ENCODE data around the gene RPS6KA2.

The RPS6KA2 gene

DNA sequence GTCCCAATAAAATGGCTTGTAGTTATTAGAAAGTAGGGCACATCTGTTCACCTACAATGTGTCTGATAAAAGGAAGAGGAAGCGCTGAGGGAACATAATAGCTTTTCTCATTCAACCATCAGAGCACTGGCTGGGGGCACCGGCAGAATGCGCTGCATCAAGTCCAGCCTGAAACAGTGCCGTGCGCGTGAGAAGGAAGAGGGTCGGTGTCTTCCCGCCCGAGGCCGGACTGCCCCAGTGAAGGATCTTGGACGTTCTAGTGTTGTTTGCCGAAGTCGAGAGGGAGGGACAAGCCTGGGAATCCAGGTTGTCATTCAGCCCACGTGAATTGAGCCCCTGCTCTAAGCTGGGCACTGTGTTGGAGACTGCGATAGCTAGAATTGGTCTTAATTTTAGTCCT is 182.6 kb downstream of the RPS6KA2 start:
- DNase-seq (ENCODE audit: low spot score), result no peak

DNA sequence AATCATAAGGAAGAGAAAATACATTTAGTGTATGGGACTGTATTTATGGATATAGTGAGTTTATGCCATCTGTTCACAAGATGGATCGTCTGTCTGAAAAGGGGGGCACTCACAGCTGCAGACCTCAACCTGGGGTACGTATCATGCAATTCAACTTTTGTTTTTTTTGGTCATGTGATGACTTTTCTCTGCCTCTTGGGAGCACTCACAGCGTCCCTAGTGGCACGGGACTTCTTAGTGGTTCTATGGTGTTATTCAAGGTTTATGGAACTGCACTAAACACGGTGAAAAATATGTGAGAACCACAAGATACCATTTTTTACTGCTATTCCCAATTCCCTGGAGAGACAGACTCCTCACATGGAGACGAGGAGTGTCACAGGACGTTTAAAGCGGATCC is 183.9 kb downstream of the RPS6KA2 start:
- no peak for DNase-seq (ENCODE audit: low spot score)

DNA sequence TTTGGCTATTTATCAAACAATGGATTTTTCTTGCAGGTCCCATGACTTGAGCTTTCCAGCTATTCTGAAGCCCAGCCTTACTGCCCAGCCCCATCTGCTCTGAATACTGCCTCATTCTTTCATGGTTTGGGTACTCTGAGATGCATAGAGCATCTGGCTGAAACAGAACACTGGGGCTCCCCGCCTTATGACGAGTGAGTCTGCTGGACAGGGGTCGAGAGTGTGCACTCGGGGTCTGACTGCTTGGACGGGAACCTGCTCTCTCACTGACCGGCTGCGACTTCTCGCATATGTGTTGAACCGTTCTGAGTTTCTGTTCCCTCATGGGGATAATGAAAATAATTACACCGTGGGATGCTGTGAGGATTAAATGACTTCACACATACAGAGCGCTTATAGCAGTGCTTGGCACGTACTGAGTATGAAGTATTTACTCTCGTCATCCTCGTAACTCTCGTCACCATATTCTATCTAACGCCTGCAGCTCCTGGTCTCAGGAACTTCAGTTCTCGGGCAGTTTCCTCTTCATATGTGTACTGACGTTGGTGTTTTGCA is 184.8 kb downstream of the RPS6KA2 start:
- DNase-seq (ENCODE audit: low spot score), result no peak

DNA sequence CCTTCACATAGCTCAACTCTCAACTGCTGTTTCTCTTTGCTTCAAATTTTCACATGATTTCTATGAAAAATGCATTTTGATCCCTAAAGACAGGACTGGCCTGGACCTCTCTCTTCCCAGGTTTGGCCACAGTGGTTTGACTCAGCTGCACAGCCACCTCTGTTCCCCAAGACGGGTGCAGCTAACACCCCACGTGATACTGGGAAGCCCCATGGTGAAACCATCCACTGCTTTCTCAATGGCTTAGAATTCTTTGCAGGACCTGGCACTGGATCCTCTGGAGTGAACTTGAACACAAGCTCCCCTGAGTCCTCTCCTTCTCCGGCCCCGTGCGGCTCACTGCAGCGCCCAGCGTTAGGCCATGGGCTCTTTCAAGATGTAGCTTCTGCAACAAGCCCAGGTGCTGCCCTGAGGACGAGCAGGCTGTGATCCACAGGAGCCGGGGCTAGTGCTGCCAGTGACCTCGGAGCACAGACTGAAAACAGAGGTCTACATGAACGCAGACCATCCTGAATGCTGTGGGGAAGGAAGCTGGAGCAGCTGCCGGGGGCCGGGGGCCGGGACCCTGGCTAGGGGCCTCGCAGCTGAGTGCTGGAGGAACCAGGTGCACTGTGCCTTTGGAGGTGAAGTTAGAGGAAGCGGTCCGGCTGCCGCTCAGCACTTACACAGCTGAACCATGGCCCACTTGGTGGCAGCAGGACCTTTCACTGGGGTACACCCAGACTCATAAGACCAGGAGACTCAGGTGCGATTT is 185.5 kb downstream of the RPS6KA2 start:
- no peak for DNase-seq (ENCODE audit: low spot score)

DNA sequence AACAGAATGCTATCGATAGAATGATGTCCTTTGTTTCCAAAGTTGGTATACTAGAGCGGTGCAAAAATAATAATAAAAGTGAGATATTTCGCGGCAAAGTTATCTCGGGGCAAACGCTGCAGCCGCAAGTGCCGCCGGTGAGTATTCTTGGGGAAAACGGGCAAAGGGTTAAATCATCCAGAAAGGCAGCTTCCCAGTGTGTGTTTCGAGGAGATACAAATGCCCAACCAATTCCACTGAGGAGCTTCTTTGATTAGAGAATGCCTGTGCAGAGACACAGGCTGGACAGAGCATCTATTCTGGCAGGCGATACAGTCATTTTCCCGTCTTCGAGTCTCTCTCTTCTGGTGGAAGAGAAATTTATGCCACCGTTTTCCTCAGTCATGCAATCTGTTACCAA is 186.3 kb downstream of the RPS6KA2 start:
- DNase-seq (ENCODE audit: low spot score), result no peak

DNA sequence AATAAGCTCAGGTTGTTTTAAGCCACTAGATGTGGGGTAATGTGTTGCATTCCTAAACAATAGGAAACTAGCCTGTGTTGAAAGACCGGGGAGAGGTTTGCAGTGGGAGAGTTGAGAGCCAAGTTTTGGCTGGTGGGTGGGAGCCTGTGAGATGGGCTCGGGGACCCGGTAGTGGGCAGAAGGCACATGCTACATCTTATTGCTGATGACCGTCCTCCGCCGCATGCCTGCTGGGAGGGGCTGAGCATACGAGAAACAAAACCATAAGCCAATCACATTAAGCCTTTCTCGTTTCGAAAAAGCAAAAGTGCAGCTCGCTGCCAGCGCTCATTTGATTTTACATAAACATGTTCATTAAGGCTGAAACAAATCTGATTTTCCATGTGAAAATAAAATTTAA is 186.9 kb downstream of the RPS6KA2 start:
- DNase-seq (ENCODE audit: low spot score), result no peak

DNA sequence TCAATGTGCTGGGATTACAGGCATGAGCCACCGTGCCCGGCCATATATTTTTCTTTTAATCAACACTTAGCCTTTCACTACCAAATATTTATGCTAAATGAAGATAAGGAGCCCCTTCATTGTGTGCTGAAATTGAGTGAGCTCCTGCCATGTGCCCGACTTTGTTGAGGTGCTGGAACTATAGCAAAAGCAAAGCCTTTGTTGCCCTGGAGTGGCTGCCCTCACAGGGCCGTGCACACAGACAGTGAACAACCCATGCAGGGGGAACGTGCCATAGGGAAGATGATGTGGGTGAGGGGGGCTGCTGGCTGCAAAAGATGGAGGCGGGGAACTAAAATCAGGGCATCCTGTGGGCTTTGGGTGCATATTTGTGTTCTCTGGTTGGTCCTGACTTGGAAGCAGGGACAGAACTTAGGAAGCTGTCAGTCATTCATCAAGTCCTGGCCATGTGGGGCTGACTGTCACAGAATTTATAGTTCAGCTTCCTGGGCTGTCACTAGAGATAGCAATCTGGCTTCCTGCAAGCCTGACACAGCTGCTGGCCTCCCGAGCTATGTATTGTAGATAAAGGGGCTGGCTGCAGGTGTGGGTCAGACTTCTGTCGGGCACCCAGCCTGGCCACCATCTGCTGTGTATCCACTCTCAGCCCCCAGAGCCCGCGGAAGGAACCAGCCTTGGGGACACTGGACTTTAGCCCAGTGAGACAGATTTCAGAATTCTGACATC is 187.5 kb downstream of the RPS6KA2 start:
- DNase-seq (ENCODE audit: low spot score), result no peak

DNA sequence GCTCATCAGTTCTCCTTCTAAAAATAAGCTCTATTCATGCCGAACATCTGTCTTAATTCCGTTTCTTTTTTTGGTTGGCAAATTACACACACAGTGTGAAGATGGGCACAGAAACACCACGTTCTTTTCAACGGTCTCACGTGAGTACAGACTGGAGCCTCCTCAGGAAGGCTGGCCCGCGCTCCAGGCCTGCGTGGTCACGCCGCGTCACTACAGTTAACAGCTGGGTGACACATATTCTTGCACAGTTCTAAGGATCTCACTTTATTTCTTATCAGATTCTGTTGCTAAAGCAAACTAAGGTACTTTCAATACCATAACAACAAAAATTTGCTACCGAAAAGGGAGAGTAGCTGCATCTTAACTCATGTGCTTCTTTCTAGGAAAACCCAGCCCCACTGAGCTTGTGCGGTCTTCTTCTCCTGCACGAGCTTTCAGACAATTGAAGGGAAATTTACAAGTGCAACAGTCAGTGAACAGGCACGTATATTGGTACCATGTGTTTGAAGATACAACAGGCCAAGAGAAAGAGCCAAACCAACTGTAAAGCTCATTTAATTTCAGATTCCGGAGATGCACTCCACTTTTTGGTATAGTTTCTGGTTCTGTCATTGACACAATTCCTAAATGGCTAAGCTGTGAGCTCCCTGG is 188.7 kb downstream of the RPS6KA2 start:
- DNase-seq (ENCODE audit: low spot score), result no peak

DNA sequence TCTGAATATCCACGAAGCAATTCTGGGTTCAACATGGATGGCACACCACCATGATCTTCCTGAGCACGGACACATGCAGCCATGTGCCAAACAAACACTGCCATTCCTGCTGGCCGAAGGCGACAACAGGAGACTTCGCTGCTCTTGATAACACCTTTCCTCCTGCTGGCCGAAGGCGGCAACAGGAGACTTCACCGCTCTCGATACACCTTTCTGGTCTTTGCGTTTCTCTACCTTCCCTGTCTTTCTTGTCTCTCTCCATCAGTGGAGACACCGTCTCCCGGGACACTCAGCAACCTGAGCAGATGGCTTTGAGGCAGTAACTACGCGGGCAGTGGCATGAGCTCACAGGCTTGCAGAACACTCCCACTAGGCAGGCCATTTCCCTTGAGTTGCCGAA is 189.4 kb downstream of the RPS6KA2 start:
- no peak for DNase-seq (ENCODE audit: low spot score)

DNA sequence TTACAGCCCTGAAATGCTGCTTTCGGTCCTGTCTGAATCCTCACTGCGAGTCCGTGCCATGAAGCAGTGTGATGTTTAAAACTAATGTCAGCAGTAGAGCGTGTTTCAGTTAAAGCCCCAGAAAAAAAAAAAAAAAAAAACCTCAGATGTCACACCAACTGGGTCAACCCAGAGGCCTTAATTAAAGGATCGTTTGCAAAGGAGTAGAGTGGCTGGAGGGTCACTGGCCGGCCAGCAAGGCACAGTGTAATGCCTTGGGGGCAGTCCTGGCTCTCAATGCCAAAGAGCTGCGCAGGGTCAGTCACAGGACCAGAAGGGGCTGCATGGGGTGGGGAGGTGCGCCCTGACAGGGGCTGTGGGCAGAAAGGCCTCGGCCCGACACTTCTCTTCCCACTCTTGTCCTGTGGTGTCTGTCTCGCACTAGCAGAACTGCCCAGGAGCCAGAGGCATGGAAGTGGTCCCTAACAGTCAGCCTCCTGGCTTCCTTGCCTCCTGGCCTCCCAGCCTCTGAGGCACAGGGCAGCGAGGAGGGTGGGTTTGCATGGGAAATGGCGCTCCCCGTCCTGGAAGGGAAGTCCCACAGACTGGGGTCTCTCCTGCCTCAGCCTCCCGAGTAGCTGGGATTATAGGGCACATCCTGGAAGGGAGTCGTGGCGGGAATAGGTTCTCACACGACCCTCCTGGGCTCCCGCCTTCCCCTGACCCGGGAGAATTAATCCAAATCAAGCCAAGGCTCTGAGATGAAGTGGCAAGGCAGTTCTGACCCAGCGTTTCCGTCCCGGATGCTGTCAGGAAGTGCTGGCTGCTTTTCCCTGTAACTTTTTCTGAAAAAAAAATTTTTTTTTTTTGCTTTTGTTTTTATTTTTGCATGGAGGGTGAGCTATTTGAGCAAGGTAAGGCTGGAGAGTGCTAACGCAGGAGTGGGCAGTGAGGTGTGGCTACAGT is 190.6 kb downstream of the RPS6KA2 start:
- no peak for DNase-seq (ENCODE audit: low spot score)

DNA sequence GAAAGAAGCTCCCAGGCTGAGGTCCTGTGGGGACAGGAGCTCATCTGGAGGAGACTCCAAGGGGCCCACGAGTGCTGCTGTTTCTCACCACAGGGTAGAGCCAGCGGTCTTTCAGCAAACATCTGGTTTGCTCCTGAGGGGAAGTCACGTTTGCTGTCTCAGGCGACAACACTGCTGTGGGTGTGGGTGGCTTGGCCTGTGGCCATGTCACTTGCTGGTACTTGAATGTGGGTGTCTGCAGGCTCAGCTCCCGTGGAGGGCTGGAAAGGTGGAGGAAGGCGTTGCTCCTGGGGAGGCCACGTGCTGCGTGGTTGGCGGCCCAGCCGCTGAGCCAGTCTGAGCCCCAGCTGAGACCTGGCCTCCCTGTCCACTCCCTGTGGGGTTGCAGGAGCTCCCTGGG is 191.5 kb downstream of the RPS6KA2 start:
- no peak for DNase-seq (ENCODE audit: low spot score)

DNA sequence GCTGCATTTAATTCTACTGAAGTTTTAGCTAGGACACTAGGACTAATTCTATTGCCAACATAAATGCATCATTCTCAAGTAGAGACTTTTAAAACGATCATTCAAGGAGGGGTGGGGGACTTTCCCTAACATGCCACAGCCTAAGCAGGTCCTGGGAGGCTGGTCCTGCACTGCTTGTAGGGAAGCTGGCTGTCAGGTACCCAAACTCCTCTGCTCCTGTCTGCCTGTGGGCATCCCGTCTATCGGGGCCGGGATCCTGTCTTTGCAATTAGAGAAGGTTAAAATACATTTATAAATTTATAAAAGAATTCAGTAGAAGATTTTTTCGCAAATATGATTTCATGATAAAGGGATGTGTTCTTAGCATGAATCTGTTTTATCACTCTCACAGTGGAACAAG is 192.7 kb downstream of the RPS6KA2 start:
- DNase-seq (ENCODE audit: low spot score), result no peak

DNA sequence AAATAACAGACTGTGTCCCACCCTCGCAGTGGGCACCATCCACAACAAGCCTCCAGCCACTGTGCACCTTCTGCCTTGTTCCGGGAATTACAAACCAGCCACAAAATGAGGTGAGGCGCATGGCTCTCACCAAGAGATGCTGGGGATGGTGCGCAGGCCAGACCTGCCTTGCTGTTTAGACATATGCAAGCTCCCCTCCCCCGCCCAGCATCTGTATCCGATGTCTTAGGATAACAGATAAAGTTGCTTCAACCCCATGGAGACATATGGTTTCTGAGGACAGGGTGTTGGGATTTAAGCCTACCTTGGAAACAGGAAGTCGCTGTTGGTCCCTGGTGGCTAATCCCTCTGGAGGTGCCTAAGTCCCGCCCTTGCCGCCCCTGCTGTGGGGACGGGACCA is 194.0 kb downstream of the RPS6KA2 start:
- no peak for DNase-seq (ENCODE audit: low spot score)

DNA sequence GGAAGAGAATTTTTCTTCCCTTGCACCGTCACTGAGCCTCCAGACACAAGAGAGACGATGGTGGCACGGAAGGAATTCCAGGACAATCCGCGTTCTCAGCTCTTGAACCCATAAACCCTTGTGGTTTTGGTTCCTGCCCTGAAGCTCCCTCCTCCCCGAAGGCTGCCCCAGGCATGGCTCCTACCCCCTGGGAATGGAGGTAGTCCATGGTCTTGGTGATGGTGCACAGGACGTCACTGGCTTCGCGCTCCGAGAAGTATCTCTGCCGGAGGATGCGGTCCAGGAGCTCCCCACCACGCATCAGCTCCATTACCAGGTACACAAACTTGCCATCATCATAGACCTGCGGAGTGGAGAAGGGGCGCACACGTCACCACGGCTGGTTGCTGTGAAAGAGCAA is 196.8 kb downstream of the RPS6KA2 start:
- no peak for DNase-seq (ENCODE audit: low spot score)

DNA sequence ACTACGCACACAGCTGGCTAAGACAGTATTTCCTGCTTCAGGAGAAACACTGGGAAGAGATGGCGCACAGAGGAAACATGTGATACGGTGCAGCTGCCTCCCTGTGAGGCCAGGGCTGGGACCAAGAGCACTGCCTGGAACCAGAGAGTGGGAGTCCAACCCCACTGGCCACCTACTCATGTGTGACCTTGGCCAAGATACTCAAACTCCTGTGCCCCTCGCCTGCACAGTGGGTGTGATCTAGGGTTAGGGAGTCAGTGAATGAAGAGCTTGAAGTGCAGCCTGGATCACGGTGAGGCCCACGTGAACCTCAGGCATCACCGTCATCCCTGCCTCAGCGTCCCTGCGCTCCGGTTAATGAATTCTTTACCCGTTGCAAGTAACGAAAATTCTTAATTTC is 202.6 kb downstream of the RPS6KA2 start:
- DNase-seq (ENCODE audit: low spot score), result no peak

DNA sequence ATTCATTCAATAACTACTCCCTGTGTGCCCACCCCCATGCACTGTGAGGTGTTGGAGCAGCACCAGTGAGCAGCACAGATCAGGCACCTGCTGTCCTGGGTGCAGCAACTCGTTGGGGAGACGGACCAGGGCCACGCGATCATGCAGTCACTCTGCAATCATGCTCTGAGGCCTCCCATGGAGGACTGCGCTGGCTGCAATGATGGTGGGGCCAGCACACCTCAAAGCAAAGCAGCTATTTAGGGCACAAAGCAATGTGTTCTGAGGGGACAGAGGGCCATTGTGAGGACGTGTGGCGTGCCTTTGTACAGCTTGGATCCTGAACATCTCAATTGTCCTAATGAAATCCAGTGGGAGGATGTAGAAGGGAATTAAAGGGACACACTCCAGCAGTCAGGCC is 203.3 kb downstream of the RPS6KA2 start:
- no peak for DNase-seq (ENCODE audit: low spot score)

DNA sequence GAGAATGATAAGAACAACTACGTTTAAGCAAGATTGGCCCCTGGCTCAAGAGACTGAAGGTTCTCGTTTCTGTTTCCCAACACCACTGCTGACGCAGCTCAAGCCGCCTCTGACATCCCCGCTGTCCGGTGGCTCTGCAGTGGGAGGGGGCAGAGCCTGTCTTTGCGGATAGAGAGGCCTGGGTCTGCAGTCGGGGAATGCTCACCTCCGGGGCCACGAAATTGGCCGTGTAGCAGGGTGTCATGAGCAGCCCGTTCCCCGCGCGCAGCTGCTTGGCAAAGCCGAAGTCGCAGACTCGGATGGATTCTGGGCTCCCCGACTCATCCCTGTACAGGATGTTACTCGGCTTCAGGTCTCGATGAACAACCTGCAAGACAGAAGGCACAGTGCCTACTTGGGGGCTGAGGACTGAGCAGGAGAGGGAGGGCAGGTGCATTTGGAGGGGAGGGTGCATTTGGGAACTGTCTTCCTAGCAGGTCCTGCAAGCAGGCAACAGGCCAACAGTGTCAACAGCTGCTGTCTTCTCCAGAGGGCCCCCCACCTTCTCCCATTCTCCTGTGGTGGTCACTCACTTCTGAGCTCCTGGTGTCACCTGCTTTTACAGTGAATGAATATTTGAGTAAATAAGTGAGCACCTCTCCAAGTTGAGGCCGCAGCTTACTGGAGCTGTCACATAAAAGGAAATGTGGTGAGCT is 203.9 kb downstream of the RPS6KA2 start:
- DNase-seq (ENCODE audit: low spot score), result no peak

DNA sequence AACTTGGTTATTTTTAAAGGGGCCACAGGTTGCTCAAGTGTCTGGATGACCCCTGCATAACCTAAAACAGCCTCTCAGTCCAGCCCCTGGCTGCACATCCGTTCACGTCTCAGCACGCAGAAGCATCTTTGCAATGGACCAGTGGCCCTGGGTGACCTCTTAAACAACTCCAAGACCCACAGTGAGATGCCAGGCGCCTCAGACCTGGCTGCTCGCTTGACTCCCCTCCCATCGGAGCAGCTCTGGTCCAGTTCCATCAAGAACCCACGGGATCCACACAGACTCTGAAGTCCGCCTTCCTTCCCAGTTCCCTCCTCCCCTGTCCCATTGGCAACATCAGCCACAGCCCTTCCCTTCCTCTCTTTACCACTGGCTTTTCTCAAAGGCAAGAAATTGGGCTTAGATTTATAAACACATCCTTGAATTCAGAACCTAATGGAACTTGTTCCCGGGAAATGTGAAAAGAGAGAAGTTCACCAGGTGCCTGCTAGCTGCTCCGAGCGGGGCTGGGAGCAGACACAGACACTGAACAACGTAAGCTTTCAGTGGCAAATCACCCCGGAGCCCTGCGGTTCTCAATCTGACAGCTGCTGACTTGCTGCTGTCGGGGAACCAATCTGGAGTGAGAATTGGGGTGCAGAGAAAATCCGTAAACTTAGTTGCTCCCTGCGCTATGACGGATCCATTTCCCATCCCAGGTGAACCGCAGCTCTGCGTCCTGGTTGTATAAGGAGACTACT is 204.7 kb downstream of the RPS6KA2 start:
- DNase-seq (ENCODE audit: low spot score), result no peak

DNA sequence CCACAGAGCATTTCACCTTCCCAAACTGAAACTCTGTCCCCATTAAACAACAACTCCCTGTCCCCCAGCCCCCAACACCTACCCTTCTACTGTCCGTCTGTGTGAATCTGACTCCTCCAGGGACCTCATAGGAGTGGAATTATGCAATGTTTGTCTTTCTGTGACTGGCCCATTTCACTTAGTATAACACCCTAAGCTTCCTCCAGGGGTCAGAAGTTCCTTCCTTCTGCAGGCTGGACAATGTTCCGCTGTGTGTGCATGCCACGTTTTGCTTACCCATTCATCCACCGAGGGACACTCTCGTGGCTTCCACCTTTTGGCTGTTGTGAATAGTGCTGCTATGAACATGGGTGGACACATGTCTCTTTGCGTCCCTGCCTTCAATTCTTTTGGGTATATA is 206.7 kb downstream of the RPS6KA2 start:
- peak; percentile 26 for DNase-seq (ENCODE audit: low spot score)

DNA sequence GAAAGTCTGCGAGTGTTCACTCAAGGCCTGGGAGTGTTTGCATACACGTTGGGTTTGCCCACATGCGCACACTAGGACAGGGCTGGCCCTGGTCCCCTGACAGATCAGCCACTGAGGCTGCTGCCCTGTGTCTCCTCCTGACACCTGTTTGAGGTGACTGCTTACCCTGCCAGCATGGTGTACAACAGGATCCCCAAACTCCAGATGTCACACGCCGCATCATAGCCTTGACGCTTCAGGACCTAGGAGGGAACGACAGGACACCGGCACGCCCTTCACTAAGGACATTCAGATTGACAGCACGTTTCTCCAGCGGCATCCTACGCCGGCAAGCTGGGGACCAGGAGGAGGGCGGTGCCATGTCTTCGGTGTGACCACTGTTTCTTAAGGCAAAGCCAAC is 207.3 kb downstream of the RPS6KA2 start:
- no peak for DNase-seq (ENCODE audit: low spot score)

DNA sequence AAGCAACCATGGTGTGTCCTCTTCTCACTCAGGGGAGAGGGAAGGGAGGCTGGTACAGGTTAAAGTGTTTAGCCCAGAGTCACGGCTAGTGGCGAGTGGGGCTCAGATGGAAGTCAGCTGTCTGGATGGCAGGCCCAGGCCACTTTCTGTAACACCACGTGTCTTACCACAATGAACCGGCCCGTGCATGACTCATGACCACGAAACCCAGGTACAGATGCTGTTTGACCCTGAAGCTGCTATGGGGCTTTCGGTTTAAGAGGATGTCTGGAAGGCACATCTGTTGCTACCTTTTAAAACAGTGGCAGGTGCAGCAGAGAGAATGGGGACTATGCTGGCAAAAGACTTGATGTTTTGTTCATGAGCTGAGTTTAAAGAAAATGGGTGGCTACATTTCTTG is 207.8 kb downstream of the RPS6KA2 start:
- no peak for DNase-seq (ENCODE audit: low spot score)

Measured in RKO (cell line).